Central memory CD8-positive, alpha-beta T cell (primary cell): ENCODE results near the gene EPHB2.

Experiments
- ATAC-seq: fragments of 150-1000 bp; cut with Tn5 transposase; replicated peaks from 2 replicates; pipeline ENCODE4 v1.10.0; 2022; ENCODE audit warnings: mild to moderate bottlenecking, moderate FRiP score, moderate number of reproducible peaks; ENCODE audit not compliant: poor library complexity, severe bottlenecking; ENCODE audit errors: extremely low read depth
- DNase-seq, 2 donors: peaks; one replicate each; pipeline ENCODE4 v3.0.0; 2021; ENCODE audit warnings: low spot score in 2 of 2
- H3K27ac Mint-ChIP-seq: one replicate; pipeline ENCODE4 v1.8.0; 2022; ENCODE audit warnings: low read depth, mild to moderate bottlenecking, moderate library complexity, mixed read lengths
- H3K27me3 Mint-ChIP-seq: one replicate; pipeline ENCODE4 v1.8.0; 2022; ENCODE audit warnings: mixed read lengths
- H3K36me3 Mint-ChIP-seq: one replicate; pipeline ENCODE4 v1.8.0; 2022; ENCODE audit warnings: mild to moderate bottlenecking, moderate library complexity, mixed read lengths; ENCODE audit not compliant: insufficient read depth
- H3K4me1 Mint-ChIP-seq: one replicate; pipeline ENCODE4 v1.8.0; 2022; ENCODE audit warnings: mixed read lengths
- H3K4me3 Mint-ChIP-seq: one replicate; pipeline ENCODE4 v1.8.0; 2022; ENCODE audit warnings: mild to moderate bottlenecking, moderate library complexity, mixed read lengths
- H3K9me3 Mint-ChIP-seq: one replicate; pipeline ENCODE4 v1.8.0; 2022; ENCODE audit warnings: mixed read lengths

Gene EPHB2

GRCh38 chr1:22772014-22772413 lies 61.4 kb downstream of the EPHB2 start:
- no peak overlapping the region for H3K27ac Mint-ChIP-seq
- no peak for ATAC-seq

GRCh38 chr1:22773981-22774832 lies 63.6 kb downstream of the EPHB2 start:
- no peak overlapping the region for H3K27ac Mint-ChIP-seq
- no peaks in the 10 kb centered on the region for H3K9me3 Mint-ChIP-seq
- ATAC-seq (no peak), DNase-seq (no peak)
- peaks cover 13% of the 10 kb centered on the region for H3K27me3 Mint-ChIP-seq
- H3K36me3 Mint-ChIP-seq: no peaks in the 10 kb centered on the region
- no peaks in the 10 kb centered on the region for H3K4me1 Mint-ChIP-seq
- no peak overlapping the region for H3K4me3 Mint-ChIP-seq

More at GRCh38 chr1:22772014-22772413, 61.4 kb downstream of the EPHB2 start:
- no peak for DNase-seq
- peaks cover 7% of the 10 kb centered on the region for H3K27me3 Mint-ChIP-seq
- no peak overlapping the region for H3K4me3 Mint-ChIP-seq
- no peaks in the 10 kb centered on the region for H3K4me1 Mint-ChIP-seq
- H3K36me3 Mint-ChIP-seq: no peaks in the 10 kb centered on the region
- H3K9me3 Mint-ChIP-seq: no peaks in the 10 kb centered on the region

DNA sequence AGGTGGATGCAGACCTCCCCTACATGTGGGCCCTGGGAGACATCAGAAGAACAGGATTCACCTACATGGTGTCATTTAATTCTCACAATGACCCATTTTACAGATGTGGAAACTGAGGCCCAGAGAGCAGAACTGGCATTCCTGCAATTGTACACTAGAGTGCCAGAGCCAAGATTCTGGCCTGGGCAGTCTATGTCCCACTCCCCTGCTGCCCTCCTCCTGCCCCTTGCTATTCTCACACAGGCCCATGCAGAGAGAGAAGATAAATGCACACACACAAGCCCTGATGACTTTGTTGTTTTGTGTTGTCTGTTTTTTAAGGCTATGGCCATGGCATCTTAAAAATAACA lies 64.2 kb downstream of the EPHB2 start:
- DNase-seq (no peak), ATAC-seq (no peak)
- Mint-ChIP-seq H3K27ac (no peak overlapping the region), H3K27me3 (peaks cover 13% of the 10 kb centered on the region), H3K4me3 (no peak overlapping the region), H3K9me3 (no peaks in the 10 kb centered on the region), H3K36me3 (no peaks in the 10 kb centered on the region), H3K4me1 (no peaks in the 10 kb centered on the region)

GRCh38 chr1:22775478-22775877 lies 64.8 kb downstream of the EPHB2 start:
- Mint-ChIP-seq H3K27me3 (peaks cover 17% of the 10 kb centered on the region), H3K27ac (no peak overlapping the region), H3K36me3 (no peaks in the 10 kb centered on the region), H3K9me3 (no peaks in the 10 kb centered on the region), H3K4me3 (no peak overlapping the region), H3K4me1 (no peaks in the 10 kb centered on the region)
- ATAC-seq (no peak), DNase-seq (no peak)

DNA sequence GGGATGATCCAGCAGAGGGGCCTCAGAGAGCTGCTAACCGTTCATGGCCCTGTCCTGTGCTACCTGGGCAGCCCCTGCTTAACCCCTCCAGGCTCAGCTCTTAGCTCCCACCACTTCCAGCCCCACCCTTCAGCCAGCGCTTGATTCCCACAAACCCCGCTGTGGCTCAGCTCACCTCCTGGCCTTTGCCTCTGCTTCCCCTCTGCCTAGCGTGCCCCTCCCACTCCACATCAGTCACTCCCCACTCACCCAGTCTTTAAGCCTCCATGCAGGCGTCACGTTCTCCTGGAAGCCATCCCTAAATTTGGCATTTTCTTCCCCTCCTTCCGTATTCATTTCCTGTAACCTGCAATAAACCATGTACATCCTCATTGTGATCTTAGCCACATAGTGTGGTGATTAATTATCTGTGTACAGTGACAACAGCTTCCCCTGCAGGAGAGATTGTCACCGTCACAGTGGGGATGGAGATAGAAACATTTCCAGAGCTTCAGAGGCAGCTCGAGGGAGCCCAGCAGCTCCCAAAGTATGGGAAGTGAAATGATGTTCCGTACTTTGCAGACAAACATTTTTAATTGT lies 65.5 kb downstream of the EPHB2 start:
- Mint-ChIP-seq H3K27ac (no peak overlapping the region), H3K4me1 (no peaks in the 10 kb centered on the region)
- DNase-seq: no peak

DNA sequence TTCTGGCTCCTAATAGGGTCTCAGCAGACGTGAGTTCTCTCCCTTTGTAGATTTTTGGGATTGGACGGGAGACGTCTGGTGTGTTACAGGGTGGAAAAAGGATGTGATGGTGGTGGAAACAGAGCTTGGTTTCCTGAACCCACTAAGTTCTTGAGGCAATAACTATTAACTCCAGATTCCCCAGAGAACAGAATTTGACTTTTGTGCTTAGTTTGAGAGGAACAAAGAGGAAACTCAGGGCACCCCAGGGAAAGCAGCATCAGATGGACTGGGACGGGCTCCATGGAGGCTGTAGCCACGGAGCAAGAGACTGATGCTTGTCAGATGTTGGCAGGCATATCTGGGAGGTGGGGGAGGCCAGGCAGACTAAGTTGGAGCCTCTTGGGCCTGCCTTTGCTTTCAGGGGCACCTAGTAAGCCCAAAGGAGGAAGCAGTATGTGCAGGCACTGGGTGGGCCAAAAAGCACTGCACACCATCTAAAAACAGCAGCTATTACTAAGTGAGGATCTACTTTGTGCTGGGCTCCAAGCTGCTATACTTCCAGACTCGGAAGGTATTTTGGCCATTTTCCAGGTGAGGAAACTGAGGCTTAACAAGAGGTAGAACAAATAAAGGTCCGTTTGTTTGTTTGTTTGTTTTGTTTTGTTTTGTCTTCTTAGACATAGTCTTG lies 66.9 kb downstream of the EPHB2 start:
- H3K36me3 Mint-ChIP-seq: no peaks in the 10 kb centered on the region
- no peaks in the 10 kb centered on the region for H3K9me3 Mint-ChIP-seq
- H3K4me3 Mint-ChIP-seq: no peak overlapping the region
- H3K27ac Mint-ChIP-seq: no peak overlapping the region
- ATAC-seq: no peak
- DNase-seq: no peak
- no peaks in the 10 kb centered on the region for H3K4me1 Mint-ChIP-seq
- peaks cover 24% of the 10 kb centered on the region for H3K27me3 Mint-ChIP-seq

More for the DNA sequence above, 65.5 kb downstream of the EPHB2 start:
- no peak for ATAC-seq
- no peaks in the 10 kb centered on the region for H3K9me3 Mint-ChIP-seq
- no peak overlapping the region for H3K4me3 Mint-ChIP-seq
- H3K27me3 Mint-ChIP-seq: peaks cover 24% of the 10 kb centered on the region
- H3K36me3 Mint-ChIP-seq: no peaks in the 10 kb centered on the region

DNA sequence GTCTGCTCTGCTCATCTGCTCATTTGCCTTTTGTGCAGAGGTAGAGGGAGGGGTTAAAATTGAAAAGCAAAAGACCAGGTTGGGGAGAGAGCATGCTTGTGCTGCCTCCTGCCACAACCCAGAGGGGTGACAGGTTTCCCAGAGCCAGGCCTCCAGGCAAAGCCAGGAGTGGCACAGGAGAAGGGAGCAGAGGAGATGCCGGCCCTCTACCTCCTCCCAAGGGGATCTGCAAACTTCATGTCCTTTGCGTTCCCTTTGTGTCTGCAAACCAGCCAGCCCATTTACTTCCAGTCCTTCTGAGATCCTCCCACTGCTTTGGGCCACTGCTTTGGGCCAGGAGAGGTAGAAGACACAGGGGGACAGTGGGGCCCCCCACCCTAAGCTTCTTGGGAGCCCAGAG lies 67.8 kb downstream of the EPHB2 start:
- H3K4me3 Mint-ChIP-seq: no peak overlapping the region
- ATAC-seq: no peak
- DNase-seq: no peak
- no peaks in the 10 kb centered on the region for H3K36me3 Mint-ChIP-seq
- peaks cover 24% of the 10 kb centered on the region for H3K27me3 Mint-ChIP-seq
- H3K27ac Mint-ChIP-seq: no peak overlapping the region
- H3K9me3 Mint-ChIP-seq: no peaks in the 10 kb centered on the region
- no peaks in the 10 kb centered on the region for H3K4me1 Mint-ChIP-seq

GRCh38 chr1:22778862-22779520 lies 68.4 kb downstream of the EPHB2 start:
- no peaks in the 10 kb centered on the region for H3K4me1 Mint-ChIP-seq
- H3K4me3 Mint-ChIP-seq: no peak overlapping the region
- DNase-seq (no peak), ATAC-seq (no peak)
- peaks cover 24% of the 10 kb centered on the region for H3K27me3 Mint-ChIP-seq
- H3K9me3 Mint-ChIP-seq: no peaks in the 10 kb centered on the region
- no peaks in the 10 kb centered on the region for H3K36me3 Mint-ChIP-seq
- H3K27ac Mint-ChIP-seq: no peak overlapping the region

- Mint-ChIP-seq H3K4me3 (no peak overlapping the region), H3K27me3 (peaks cover 24% of the 10 kb centered on the region), H3K4me1 (no peaks in the 10 kb centered on the region), H3K36me3 (no peaks in the 10 kb centered on the region), H3K9me3 (no peaks in the 10 kb centered on the region), H3K27ac (no peak overlapping the region)
- no peak for DNase-seq
- no peak for ATAC-seq
These were observed 70.1 kb downstream of the EPHB2 start for GRCh38 chr1:22780696-22781095.

- Mint-ChIP-seq H3K36me3 (no peaks in the 10 kb centered on the region), H3K27ac (no peak overlapping the region), H3K4me3 (no peak overlapping the region), H3K27me3 (peaks cover 23% of the 10 kb centered on the region), H3K9me3 (no peaks in the 10 kb centered on the region), H3K4me1 (no peaks in the 10 kb centered on the region)
- no peak for DNase-seq
- ATAC-seq: no peak
These were observed 70.8 kb downstream of the EPHB2 start for GRCh38 chr1:22781483-22781882.

DNA sequence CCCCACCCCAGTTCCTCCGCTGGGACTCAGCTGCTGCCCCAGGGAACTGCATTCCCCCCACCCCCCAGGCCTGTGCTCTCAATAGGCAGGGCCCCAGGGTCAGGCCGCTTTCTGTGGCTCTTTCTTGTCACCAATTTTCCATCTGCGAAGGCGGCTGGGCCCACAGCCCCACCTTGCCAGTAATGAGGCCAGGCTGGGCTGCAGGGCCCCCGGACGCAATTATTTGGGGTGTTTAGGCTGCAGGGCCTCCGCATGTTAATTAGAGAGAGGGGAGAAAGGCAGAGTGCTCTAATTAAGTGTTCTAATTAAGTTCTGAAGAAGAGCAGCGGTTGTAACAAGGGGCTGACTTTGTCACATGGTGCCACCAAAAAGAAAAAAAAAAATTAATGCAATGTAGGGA lies 71.8 kb downstream of the EPHB2 start:
- DNase-seq (no peak), ATAC-seq (no peak)
- Mint-ChIP-seq H3K4me1 (no peaks in the 10 kb centered on the region), H3K36me3 (no peaks in the 10 kb centered on the region), H3K9me3 (no peaks in the 10 kb centered on the region), H3K4me3 (no peak overlapping the region), H3K27ac (no peak overlapping the region), H3K27me3 (peaks cover 14% of the 10 kb centered on the region)

DNA sequence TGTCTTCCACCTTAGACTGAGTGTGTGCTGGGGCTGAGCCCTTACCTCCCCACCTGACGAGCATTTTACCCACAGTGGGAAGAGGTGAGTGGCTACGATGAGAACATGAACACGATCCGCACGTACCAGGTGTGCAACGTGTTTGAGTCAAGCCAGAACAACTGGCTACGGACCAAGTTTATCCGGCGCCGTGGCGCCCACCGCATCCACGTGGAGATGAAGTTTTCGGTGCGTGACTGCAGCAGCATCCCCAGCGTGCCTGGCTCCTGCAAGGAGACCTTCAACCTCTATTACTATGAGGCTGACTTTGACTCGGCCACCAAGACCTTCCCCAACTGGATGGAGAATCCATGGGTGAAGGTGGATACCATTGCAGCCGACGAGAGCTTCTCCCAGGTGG lies 73.7 kb downstream of the EPHB2 start:
- Mint-ChIP-seq H3K9me3 (no peaks in the 10 kb centered on the region), H3K27ac (no peak overlapping the region), H3K27me3 (peaks cover 11% of the 10 kb centered on the region)

More for the DNA sequence above, 73.7 kb downstream of the EPHB2 start:
- H3K36me3 Mint-ChIP-seq: no peaks in the 10 kb centered on the region
- DNase-seq (no peak), ATAC-seq (no peak)
- no peak overlapping the region for H3K4me3 Mint-ChIP-seq
- H3K4me1 Mint-ChIP-seq: no peaks in the 10 kb centered on the region
